ENCODE measurements around the gene SUPT20HL2. TPM values are rescaled to one million over a fixed set of nuclear protein-coding genes. Genes with fewer than 3 reads are reported as not detected.
"Not testable (repeated sequence)": the region's sequence is repeated elsewhere in the genome, so short reads cannot be mapped to it uniquely, and the experiment has no call there.

The SUPT20HL2 gene
- 0.19 TPM for polyA plus RNA-seq (2012; ENCODE audit: insufficient read depth, insufficient read length, low read depth)

GRCh38 chrX:24314019-24314635, at the start of gene SUPT20HL2:
Gene SUPT20HL2 (minus strand): TSS chrX:24314069. CDS start chrX:24313315, 754 bp downstream.
- TF ChIP-seq CTCF (IDR thresholded peaks at IDR 0.05; ENCODE audit: low read depth, low read length), result no peak
- Histone ChIP-seq H3K36me3 (no peaks in the 10 kb centered on the region), H3K27me3 (no peaks in the 10 kb centered on the region), H3K4me3 (ENCODE audit: low read depth, low read length) (no peak within 1 kb of the TSS), H3K9me3 (no peaks in the 10 kb centered on the region), H3K4me1 (no peaks in the 10 kb centered on the region)
- no peak for DNase-seq

- not testable (repeated sequence) for H3K36me3 ChIP-seq; H3K4me3 ChIP-seq (ENCODE audit: low read depth, low read length); H3K9me3 ChIP-seq; DNase-seq; H3K27me3 ChIP-seq; H3K4me1 ChIP-seq
Observed at GRCh38 chrX:24362089-24362745, 48.3 kb upstream of the SUPT20HL2 start.

GRCh38 chrX:24360272-24360671, 46.4 kb upstream of the SUPT20HL2 start, which contains the start of gene SUPT20HL1:
Gene SUPT20HL1 (plus strand): TSS chrX:24360639. CDS start chrX:24362761, 2,122 bp downstream.
- no peak for TF ChIP-seq CTCF (IDR thresholded peaks at IDR 0.05; ENCODE audit: low read depth, low read length)
- no peaks in the 10 kb centered on the region for H3K4me1 ChIP-seq

GRCh38 chrX:24357106-24357505, 43.2 kb upstream of the SUPT20HL2 start:
- Histone ChIP-seq H3K27me3 (no peaks in the 10 kb centered on the region), H3K4me3 (ENCODE audit: low read depth, low read length) (no peak overlapping the region), H3K36me3 (no peaks in the 10 kb centered on the region), H3K9me3 (no peaks in the 10 kb centered on the region), H3K4me1 (no peaks in the 10 kb centered on the region)
- no peak for DNase-seq
- no peak for TF ChIP-seq CTCF (IDR thresholded peaks at IDR 0.05; ENCODE audit: low read depth, low read length)

More at GRCh38 chrX:24360272-24360671, 46.4 kb upstream of the SUPT20HL2 start, which contains the start of gene SUPT20HL1:
- Histone ChIP-seq H3K9me3 (no peaks in the 10 kb centered on the region), H3K36me3 (no peaks in the 10 kb centered on the region), H3K27me3 (no peaks in the 10 kb centered on the region), H3K4me3 (ENCODE audit: low read depth, low read length) (no peak within 1 kb of the TSS)
- no peak for DNase-seq

- no peaks in the 10 kb centered on the region for H3K27me3 ChIP-seq
- H3K4me1 ChIP-seq, result no peaks in the 10 kb centered on the region
- H3K4me3 ChIP-seq (ENCODE audit: low read depth, low read length), result no peak overlapping the region
- DNase-seq, result no peak
- no peaks in the 10 kb centered on the region for H3K36me3 ChIP-seq
- H3K9me3 ChIP-seq, result no peaks in the 10 kb centered on the region
- TF ChIP-seq CTCF (IDR thresholded peaks at IDR 0.05; ENCODE audit: low read depth, low read length), result no peak
Observed at GRCh38 chrX:24355095-24355494, 41.2 kb upstream of the SUPT20HL2 start.

GRCh38 chrX:24350217-24350616, 36.3 kb upstream of the SUPT20HL2 start:
- Histone ChIP-seq H3K36me3 (no peaks in the 10 kb centered on the region), H3K9me3 (no peaks in the 10 kb centered on the region), H3K4me1 (no peaks in the 10 kb centered on the region; the same call in 1 of the 2 replicates), H3K27me3 (no peaks in the 10 kb centered on the region), H3K4me3 (ENCODE audit: low read depth, low read length) (no peak overlapping the region)
- no peak for DNase-seq
- TF ChIP-seq CTCF (IDR thresholded peaks at IDR 0.05; ENCODE audit: low read depth, low read length), result no peak

All from BE2C (cell line).